ENCODE measurements around the gene MCM5.

DNA sequence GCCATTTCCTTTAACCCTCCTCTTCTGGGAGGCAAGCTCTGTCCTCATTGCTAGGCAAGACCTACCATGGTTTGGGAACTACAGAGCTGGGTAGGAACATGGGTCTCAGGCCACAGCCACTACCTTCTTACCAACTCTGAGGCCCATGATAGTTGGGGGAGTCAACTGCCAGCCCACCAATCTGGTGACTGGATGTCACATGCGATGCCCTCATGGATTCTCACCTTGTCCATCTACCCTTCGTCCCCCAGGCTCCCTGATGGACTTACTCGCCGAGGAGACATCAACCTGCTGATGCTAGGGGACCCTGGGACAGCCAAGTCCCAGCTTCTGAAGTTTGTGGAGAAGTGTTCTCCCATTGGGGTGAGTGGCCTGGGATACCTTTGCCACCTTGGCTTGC, 13.7 kb downstream of the MCM5 start:
- TF ChIP-seq, protein P1, sequence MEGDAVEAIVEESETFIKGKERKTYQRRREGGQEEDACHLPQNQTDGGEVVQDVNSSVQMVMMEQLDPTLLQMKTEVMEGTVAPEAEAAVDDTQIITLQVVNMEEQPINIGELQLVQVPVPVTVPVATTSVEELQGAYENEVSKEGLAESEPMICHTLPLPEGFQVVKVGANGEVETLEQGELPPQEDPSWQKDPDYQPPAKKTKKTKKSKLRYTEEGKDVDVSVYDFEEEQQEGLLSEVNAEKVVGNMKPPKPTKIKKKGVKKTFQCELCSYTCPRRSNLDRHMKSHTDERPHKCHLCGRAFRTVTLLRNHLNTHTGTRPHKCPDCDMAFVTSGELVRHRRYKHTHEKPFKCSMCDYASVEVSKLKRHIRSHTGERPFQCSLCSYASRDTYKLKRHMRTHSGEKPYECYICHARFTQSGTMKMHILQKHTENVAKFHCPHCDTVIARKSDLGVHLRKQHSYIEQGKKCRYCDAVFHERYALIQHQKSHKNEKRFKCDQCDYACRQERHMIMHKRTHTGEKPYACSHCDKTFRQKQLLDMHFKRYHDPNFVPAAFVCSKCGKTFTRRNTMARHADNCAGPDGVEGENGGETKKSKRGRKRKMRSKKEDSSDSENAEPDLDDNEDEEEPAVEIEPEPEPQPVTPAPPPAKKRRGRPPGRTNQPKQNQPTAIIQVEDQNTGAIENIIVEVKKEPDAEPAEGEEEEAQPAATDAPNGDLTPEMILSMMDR (CRISPR knock-in tag; IDR thresholded peaks at IDR 0.05) = no peak
- no peak for TF ChIP-seq FOXA3 (CRISPR knock-in tag; IDR thresholded peaks at IDR 0.05)
- TF ChIP-seq, protein P2, sequence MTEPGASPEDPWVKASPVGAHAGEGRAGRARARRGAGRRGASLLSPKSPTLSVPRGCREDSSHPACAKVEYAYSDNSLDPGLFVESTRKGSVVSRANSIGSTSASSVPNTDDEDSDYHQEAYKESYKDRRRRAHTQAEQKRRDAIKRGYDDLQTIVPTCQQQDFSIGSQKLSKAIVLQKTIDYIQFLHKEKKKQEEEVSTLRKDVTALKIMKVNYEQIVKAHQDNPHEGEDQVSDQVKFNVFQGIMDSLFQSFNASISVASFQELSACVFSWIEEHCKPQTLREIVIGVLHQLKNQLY (CRISPR knock-in tag; IDR thresholded peaks at IDR 0.05) = no peak
- TF ChIP-seq, protein P3, sequence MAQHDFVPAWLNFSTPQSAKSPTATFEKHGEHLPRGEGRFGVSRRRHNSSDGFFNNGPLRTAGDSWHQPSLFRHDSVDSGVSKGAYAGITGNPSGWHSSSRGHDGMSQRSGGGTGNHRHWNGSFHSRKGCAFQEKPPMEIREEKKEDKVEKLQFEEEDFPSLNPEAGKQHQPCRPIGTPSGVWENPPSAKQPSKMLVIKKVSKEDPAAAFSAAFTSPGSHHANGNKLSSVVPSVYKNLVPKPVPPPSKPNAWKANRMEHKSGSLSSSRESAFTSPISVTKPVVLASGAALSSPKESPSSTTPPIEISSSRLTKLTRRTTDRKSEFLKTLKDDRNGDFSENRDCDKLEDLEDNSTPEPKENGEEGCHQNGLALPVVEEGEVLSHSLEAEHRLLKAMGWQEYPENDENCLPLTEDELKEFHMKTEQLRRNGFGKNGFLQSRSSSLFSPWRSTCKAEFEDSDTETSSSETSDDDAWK (CRISPR knock-in tag; IDR thresholded peaks at IDR 0.05) = no peak
- no peak for TF ChIP-seq MYNN (CRISPR knock-in tag; IDR thresholded peaks at IDR 0.05; ENCODE audit: low read depth)
- TF ChIP-seq, protein P4, sequence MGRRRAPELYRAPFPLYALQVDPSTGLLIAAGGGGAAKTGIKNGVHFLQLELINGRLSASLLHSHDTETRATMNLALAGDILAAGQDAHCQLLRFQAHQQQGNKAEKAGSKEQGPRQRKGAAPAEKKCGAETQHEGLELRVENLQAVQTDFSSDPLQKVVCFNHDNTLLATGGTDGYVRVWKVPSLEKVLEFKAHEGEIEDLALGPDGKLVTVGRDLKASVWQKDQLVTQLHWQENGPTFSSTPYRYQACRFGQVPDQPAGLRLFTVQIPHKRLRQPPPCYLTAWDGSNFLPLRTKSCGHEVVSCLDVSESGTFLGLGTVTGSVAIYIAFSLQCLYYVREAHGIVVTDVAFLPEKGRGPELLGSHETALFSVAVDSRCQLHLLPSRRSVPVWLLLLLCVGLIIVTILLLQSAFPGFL (CRISPR knock-in tag; IDR thresholded peaks at IDR 0.05) = no peak
- no peak for TF ChIP-seq RAD51 (IDR thresholded peaks at IDR 0.05; ENCODE audit: borderline replicate concordance)
- TF ChIP-seq ZBTB38 (CRISPR knock-in tag; IDR thresholded peaks at IDR 0.05) = no peak
- no peak for TF ChIP-seq ZBTB7B (CRISPR knock-in tag; IDR thresholded peaks at IDR 0.05)
- TF ChIP-seq ZNF747 (CRISPR knock-in tag; IDR thresholded peaks at IDR 0.05; ENCODE audit: borderline replicate concordance) = no peak
- TF ChIP-seq ZNF44 (CRISPR knock-in tag; IDR thresholded peaks at IDR 0.05) = no peak

Measured in HepG2 (cell line).